SK-N-MC (cell line): ENCODE data around the gene OCA2.

Experiments
- EZH2 ChIP-seq: fragments of 200-600 bp; sonication (generic); IDR thresholded peaks from one replicate; pipeline ENCODE4 v1.6.1; 2017; ENCODE audit warnings: antibody characterized with exemption
- POLR2AphosphoS5 ChIP-seq: IDR thresholded peaks from 2 replicates; pipeline ENCODE4 v1.6.1; 2012; ENCODE audit warnings: mild to moderate bottlenecking, low read depth, low read length, borderline replicate concordance

DNA sequence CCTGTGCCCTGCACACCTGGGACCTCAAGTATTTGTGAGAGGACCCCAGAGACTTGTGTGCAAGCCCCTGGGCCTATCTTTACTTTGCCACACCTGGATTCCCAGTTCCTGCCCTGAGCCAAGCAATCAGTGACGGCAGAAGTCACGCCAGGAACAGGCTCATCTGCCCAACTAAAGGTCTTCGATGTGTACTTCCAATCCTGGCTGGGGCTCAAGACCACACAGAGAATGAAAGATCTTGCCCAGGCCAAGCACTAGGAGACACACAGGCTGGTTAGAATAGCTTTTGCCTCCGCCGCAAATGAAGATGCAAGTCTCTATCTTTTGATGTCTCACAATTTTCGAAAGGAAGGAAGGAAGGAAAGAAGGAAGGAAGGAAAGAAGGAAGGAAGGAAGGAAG is 228.8 kb downstream of the OCA2 start:
- TF ChIP-seq POLR2AphosphoS5 = no peak
- no peak for TF ChIP-seq EZH2
